Neural progenitor cell (in vitro differentiated cells): ENCODE results near the gene THRB.

Experiments
- EZH2 ChIP-seq: fragments of 200-600 bp; sonication (generic); IDR thresholded peaks from 2 replicates; pipeline ENCODE4 v1.6.1; 2017; ENCODE audit warnings: antibody characterized with exemption, mild to moderate bottlenecking, moderate library complexity
- TF ChIP-seq, protein P1 (sequence below): fragments of 200-600 bp; sonication (generic); IDR thresholded peaks from 2 replicates; pipeline ENCODE4 v1.5.1; 2017; ENCODE audit warnings: antibody characterized with exemption, mild to moderate bottlenecking

DNA sequence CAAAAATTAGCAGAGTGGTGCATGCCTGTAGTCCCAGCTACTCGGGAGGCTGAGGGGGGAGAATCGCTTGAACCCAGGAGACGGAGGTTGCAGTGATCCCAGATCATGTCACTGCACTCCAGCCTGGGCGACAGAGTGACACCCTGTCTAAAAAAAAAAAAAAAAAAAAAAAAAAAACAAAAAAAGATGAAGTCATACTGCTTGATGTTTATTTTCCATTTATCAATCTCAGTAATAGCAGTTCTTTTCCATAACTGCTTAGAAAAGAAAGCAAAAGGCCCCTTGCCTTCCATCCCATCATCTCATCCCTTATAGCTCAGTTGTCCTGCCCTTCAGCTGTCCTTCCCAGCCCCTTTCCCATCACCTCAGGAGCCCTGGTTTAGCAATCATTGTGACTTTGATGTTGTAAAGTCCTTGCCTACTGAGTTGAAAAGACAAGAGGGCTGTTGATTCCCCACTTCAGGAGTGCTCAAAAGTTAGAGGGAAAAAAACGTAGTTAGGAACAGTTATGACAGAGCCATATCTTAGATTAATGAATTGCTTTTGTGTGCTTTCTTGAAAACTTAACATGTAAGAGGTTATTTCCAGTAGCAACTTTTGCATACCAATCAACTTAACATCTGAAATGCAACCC, 18.0 kb upstream of the THRB start:
- no peak for TF ChIP-seq EZH2
- TF ChIP-seq, protein P1, sequence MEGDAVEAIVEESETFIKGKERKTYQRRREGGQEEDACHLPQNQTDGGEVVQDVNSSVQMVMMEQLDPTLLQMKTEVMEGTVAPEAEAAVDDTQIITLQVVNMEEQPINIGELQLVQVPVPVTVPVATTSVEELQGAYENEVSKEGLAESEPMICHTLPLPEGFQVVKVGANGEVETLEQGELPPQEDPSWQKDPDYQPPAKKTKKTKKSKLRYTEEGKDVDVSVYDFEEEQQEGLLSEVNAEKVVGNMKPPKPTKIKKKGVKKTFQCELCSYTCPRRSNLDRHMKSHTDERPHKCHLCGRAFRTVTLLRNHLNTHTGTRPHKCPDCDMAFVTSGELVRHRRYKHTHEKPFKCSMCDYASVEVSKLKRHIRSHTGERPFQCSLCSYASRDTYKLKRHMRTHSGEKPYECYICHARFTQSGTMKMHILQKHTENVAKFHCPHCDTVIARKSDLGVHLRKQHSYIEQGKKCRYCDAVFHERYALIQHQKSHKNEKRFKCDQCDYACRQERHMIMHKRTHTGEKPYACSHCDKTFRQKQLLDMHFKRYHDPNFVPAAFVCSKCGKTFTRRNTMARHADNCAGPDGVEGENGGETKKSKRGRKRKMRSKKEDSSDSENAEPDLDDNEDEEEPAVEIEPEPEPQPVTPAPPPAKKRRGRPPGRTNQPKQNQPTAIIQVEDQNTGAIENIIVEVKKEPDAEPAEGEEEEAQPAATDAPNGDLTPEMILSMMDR = no peak
